HepG2 (cell line): ENCODE results near the gene SOCS1. TPM values are rescaled to one million over a fixed set of nuclear protein-coding genes. Genes with fewer than 3 reads are reported as not detected.

Source experiments
- ATF7-NPFF ChIP-seq: sonication (generic); formaldehyde crosslinking; IDR thresholded peaks from 2 replicates; pipeline ENCODE4 v1.8.1; 2023; ENCODE audit warnings: mild to moderate bottlenecking, low read depth, missing genetic modification reagents, moderate library complexity
- EZH2 ChIP-seq: conservative IDR thresholded peaks from 2 replicates; pipeline ENCODE4 v1.6.1; 2012; ENCODE audit warnings: mild to moderate bottlenecking, low read depth, low read length, moderate library complexity
- FIP1L1 ChIP-seq: fragments of 200-400 bp; formaldehyde crosslinking; IDR thresholded peaks from 2 replicates; pipeline ENCODE4 v1.6.1; 2018; ENCODE audit warnings: low read depth, mild to moderate bottlenecking, low read length, moderate library complexity, borderline replicate concordance; ENCODE audit not compliant: insufficient read depth
- FOSL2 ChIP-seq: sonication (generic); formaldehyde crosslinking; IDR thresholded peaks from 2 replicates; pipeline ENCODE4 v1.4.0; 2020; ENCODE audit warnings: missing genetic modification reagents
- JDP2 ChIP-seq: sonication (generic); formaldehyde crosslinking; IDR thresholded peaks from 2 replicates; pipeline ENCODE4 v1.8.1; 2022; ENCODE audit warnings: missing genetic modification reagents, borderline replicate concordance
- NFRKB ChIP-seq: fragments of 450-650 bp; IDR thresholded peaks from 2 replicates; pipeline ENCODE4 v1.6.1; 2017
- PCBP1 ChIP-seq: fragments of 200-400 bp; formaldehyde crosslinking; IDR thresholded peaks from 2 replicates; pipeline ENCODE4 v1.6.1; 2017; ENCODE audit warnings: mild to moderate bottlenecking, low read depth, low read length, borderline replicate concordance
- POLR2A ChIP-seq, 2 experiments: IDR thresholded peaks; 2 replicates each; pipeline ENCODE4 v1.6.1; 2011; ENCODE audit warnings: low read depth in 2 of 2, low read length in 2 of 2, mild to moderate bottlenecking in 1 of 2, moderate library complexity in 1 of 2; ENCODE audit not compliant: insufficient read depth in 1 of 2
- SSRP1 ChIP-seq: IDR thresholded peaks from 2 replicates; pipeline ENCODE4 v1.6.1; 2016; ENCODE audit warnings: control low read depth
- TARDBP ChIP-seq: sonication (generic); formaldehyde crosslinking; IDR thresholded peaks from 2 replicates; pipeline ENCODE4 v1.8.0; 2022; ENCODE audit warnings: mild to moderate bottlenecking, missing genetic modification reagents
- TOPORS ChIP-seq: sonication (generic); formaldehyde crosslinking; IDR thresholded peaks from 2 replicates; pipeline ENCODE4 v1.8.0; 2023; ENCODE audit warnings: mild to moderate bottlenecking, missing genetic modification reagents
- ZFP36L2 ChIP-seq: sonication (generic); formaldehyde crosslinking; IDR thresholded peaks from 2 replicates; pipeline ENCODE4 v1.4.0; 2020; ENCODE audit warnings: missing genetic modification reagents
- ZMYM3 ChIP-seq: sonication (generic); formaldehyde crosslinking; IDR thresholded peaks from 2 replicates; pipeline ENCODE4 v1.5.1; 2020; ENCODE audit warnings: mild to moderate bottlenecking, missing genetic modification reagents
- ZNF24 ChIP-seq: fragments of 450-650 bp; IDR thresholded peaks from 2 replicates; pipeline ENCODE4 v1.6.1; 2017; ENCODE audit warnings: antibody characterized with exemption, mild to moderate bottlenecking
- ZNF549 ChIP-seq: sonication (generic); formaldehyde crosslinking; IDR thresholded peaks from 2 replicates; pipeline ENCODE4 v1.5.0; 2020; ENCODE audit warnings: missing genetic modification reagents
- ZNF749 ChIP-seq: sonication (generic); formaldehyde crosslinking; IDR thresholded peaks from 2 replicates; pipeline ENCODE4 v1.8.0; 2022; ENCODE audit warnings: mild to moderate bottlenecking, missing genetic modification reagents, moderate library complexity, borderline replicate concordance
- ZNF776 ChIP-seq: sonication (generic); formaldehyde crosslinking; IDR thresholded peaks from 2 replicates; pipeline ENCODE4 v1.4.0; 2020; ENCODE audit warnings: mild to moderate bottlenecking, missing genetic modification reagents
- ZNF891 ChIP-seq: sonication (generic); formaldehyde crosslinking; IDR thresholded peaks from 2 replicates; pipeline ENCODE4 v1.5.0; 2020; ENCODE audit warnings: mild to moderate bottlenecking, missing genetic modification reagents
- ZSCAN20 ChIP-seq: sonication (generic); formaldehyde crosslinking; IDR thresholded peaks from 2 replicates; pipeline ENCODE4 v1.4.0; 2020; ENCODE audit warnings: missing genetic modification reagents, mild to moderate bottlenecking, borderline replicate concordance
- ZSCAN21 ChIP-seq: sonication (generic); formaldehyde crosslinking; IDR thresholded peaks from 2 replicates; pipeline ENCODE4 v1.8.0; 2022; ENCODE audit warnings: mild to moderate bottlenecking, missing genetic modification reagents, moderate library complexity, borderline replicate concordance
- polyA plus RNA-seq, 8 experiments: library from polyadenylated mRNA; depleted of rRNA in 3 of 8; stranded (reverse) in 7 of 8; unstranded in 1 of 8; fragments of >200 nt; fragmentation: Illumina TruSeq in 4 of 8; extraction: Trizol in 4 of 8; gene quantifications; 2 replicates each; pipeline versions ENCODE4 v1.2.1 to v1.2.3, GENCODE V29; 2011 to 2016; ENCODE audit warnings: low read depth in 4 of 8, missing spikeins in 1 of 8, mixed read lengths in 1 of 8; ENCODE audit not compliant: insufficient read depth in 1 of 8
- total RNA-seq, 5 experiments: library from RNA; depleted of rRNA; stranded (reverse); fragments of >200 nt; fragmentation: Illumina TruSeq; extraction: Trizol; gene quantifications; 2 replicates each; pipeline ENCODE4 v1.2.3, GENCODE V29; 2016; ENCODE audit warnings: low read depth in 1 of 5
- TF ChIP-seq, protein P1 (sequence below): sonication (generic); formaldehyde crosslinking; IDR thresholded peaks from 2 replicates; pipeline ENCODE4 v1.4.0; 2020; ENCODE audit warnings: missing genetic modification reagents, borderline replicate concordance
- TF ChIP-seq, protein P2 (sequence below): sonication (generic); formaldehyde crosslinking; IDR thresholded peaks from 2 replicates; pipeline ENCODE4 v1.4.0; 2020; ENCODE audit warnings: missing genetic modification reagents
- TF ChIP-seq, protein P3 (sequence below): sonication (generic); formaldehyde crosslinking; conservative IDR thresholded peaks from 2 replicates; pipeline ENCODE4 v1.4.0; 2020; ENCODE audit warnings: missing genetic modification reagents

The SOCS1 gene
- total and polyA plus RNA-seq, 2 of the 13 experiments (the other 11 are each of a cell fraction or from before 2014, with no cell fraction given) = 5.3 to 6.3 TPM

GRCh38 chr16:11258553-11259492 lies 2.8 kb upstream of the SOCS1 start (continued):
- TF ChIP-seq, protein P1, sequence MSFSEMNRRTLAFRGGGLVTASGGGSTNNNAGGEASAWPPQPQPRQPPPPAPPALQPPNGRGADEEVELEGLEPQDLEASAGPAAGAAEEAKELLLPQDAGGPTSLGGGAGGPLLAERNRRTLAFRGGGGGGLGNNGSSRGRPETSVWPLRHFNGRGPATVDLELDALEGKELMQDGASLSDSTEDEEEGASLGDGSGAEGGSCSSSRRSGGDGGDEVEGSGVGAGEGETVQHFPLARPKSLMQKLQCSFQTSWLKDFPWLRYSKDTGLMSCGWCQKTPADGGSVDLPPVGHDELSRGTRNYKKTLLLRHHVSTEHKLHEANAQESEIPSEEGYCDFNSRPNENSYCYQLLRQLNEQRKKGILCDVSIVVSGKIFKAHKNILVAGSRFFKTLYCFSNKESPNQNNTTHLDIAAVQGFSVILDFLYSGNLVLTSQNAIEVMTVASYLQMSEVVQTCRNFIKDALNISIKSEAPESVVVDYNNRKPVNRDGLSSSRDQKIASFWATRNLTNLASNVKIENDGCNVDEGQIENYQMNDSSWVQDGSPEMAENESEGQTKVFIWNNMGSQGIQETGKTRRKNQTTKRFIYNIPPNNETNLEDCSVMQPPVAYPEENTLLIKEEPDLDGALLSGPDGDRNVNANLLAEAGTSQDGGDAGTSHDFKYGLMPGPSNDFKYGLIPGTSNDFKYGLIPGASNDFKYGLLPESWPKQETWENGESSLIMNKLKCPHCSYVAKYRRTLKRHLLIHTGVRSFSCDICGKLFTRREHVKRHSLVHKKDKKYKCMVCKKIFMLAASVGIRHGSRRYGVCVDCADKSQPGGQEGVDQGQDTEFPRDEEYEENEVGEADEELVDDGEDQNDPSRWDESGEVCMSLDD (CRISPR knock-in tag) = no peak
- 0 out of 2 replicates have a peak, but pooled peaks have one; percentile 59 for TF ChIP-seq ZNF776 (CRISPR knock-in tag)
- no peak for TF ChIP-seq JDP2 (CRISPR knock-in tag)
- TF ChIP-seq FOSL2 = no peak; the same call in 1 of the 2 replicates
- TF ChIP-seq, protein P2, sequence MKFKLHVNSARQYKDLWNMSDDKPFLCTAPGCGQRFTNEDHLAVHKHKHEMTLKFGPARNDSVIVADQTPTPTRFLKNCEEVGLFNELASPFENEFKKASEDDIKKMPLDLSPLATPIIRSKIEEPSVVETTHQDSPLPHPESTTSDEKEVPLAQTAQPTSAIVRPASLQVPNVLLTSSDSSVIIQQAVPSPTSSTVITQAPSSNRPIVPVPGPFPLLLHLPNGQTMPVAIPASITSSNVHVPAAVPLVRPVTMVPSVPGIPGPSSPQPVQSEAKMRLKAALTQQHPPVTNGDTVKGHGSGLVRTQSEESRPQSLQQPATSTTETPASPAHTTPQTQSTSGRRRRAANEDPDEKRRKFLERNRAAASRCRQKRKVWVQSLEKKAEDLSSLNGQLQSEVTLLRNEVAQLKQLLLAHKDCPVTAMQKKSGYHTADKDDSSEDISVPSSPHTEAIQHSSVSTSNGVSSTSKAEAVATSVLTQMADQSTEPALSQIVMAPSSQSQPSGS = no peak; the same call in 1 of the 2 replicates
- no peak; the same call in 1 of the 2 replicates for TF ChIP-seq SSRP1
- TF ChIP-seq, protein P3, sequence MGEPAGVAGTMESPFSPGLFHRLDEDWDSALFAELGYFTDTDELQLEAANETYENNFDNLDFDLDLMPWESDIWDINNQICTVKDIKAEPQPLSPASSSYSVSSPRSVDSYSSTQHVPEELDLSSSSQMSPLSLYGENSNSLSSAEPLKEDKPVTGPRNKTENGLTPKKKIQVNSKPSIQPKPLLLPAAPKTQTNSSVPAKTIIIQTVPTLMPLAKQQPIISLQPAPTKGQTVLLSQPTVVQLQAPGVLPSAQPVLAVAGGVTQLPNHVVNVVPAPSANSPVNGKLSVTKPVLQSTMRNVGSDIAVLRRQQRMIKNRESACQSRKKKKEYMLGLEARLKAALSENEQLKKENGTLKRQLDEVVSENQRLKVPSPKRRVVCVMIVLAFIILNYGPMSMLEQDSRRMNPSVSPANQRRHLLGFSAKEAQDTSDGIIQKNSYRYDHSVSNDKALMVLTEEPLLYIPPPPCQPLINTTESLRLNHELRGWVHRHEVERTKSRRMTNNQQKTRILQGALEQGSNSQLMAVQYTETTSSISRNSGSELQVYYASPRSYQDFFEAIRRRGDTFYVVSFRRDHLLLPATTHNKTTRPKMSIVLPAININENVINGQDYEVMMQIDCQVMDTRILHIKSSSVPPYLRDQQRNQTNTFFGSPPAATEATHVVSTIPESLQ = no peak
- TF ChIP-seq ZMYM3 (CRISPR knock-in tag) = peak; percentile 81
- peak; percentile 51; the same call in 1 of the 2 replicates for TF ChIP-seq ZSCAN21 (CRISPR knock-in tag)
- no peak for TF ChIP-seq NFRKB
- TF ChIP-seq ZNF749 (CRISPR knock-in tag) = no peak
- TF ChIP-seq TARDBP (CRISPR knock-in tag) = peak; percentile 54; the same call in 1 of the 2 replicates
- TF ChIP-seq ZSCAN20 (CRISPR knock-in tag) = no peak
- TF ChIP-seq ZNF549 (CRISPR knock-in tag) = no peak
- no peak for TF ChIP-seq ZNF24
- TF ChIP-seq ATF7-NPFF (CRISPR knock-in tag) = no peak
- no peak for TF ChIP-seq EZH2
- no peak for TF ChIP-seq FIP1L1
- TF ChIP-seq TOPORS (CRISPR knock-in tag) = no peak
- peak; percentile 89 for TF ChIP-seq ZNF891 (CRISPR knock-in tag)
- TF ChIP-seq PCBP1 = no peak
- no peak for TF ChIP-seq POLR2A (IDR thresholded peaks at IDR 0.05; ENCODE audit: insufficient read depth in 1 of 2, low read depth in 2 of 2, low read length in 2 of 2)
- no peak for TF ChIP-seq ZFP36L2
